Hepatocyte (in vitro differentiated cells): Measurements from ENCODE around the gene UQCC5. TPM values are rescaled to one million over a fixed set of nuclear protein-coding genes. Genes with fewer than 3 reads are reported as not detected.

Source experiments
- DNase-seq: peaks from one replicate; pipeline ENCODE4 v3.0.0-alpha.2; 2016; ENCODE audit warnings: low spot score
- H2AFZ ChIP-seq: fragments of 200-600 bp; sonication (generic); 2 replicates; pipeline ENCODE4 v1.6.0; 2016; ENCODE audit warnings: antibody characterized with exemption, mild to moderate bottlenecking
- H3K27ac ChIP-seq: fragments of 200-600 bp; sonication (generic); 2 replicates; pipeline ENCODE4 v1.5.1; 2016; ENCODE audit warnings: mild to moderate bottlenecking
- H3K27me3 ChIP-seq: fragments of 200-600 bp; sonication (generic); 2 replicates; pipeline ENCODE4 v1.6.1; 2016
- H3K36me3 ChIP-seq: fragments of 200-600 bp; sonication (generic); replicated peaks from 2 replicates; pipeline ENCODE4 v1.5.1; 2016; ENCODE audit warnings: low read depth; ENCODE audit not compliant: insufficient read depth
- H3K4me1 ChIP-seq: fragments of 200-600 bp; sonication (generic); 2 replicates; pipeline ENCODE4 v1.5.1; 2016; ENCODE audit warnings: mild to moderate bottlenecking, moderate library complexity; ENCODE audit not compliant: insufficient read depth
- H3K4me2 ChIP-seq: fragments of 200-600 bp; sonication (generic); 2 replicates; pipeline ENCODE4 v1.6.0; 2016
- H3K4me3 ChIP-seq: fragments of 200-600 bp; sonication (generic); 2 replicates; pipeline ENCODE4 v1.5.1; 2016; ENCODE audit warnings: mild to moderate bottlenecking
- H3K79me2 ChIP-seq: fragments of 200-600 bp; sonication (generic); 2 replicates; pipeline ENCODE4 v1.6.0; 2017; ENCODE audit warnings: mild to moderate bottlenecking
- H3K9me2 ChIP-seq: fragments of 200-600 bp; sonication (generic); replicated peaks from 2 replicates; pipeline ENCODE4 v1.6.0; 2017; ENCODE audit warnings: mild to moderate bottlenecking; ENCODE audit not compliant: insufficient read depth
- H3K9me3 ChIP-seq: fragments of 200-600 bp; sonication (generic); 2 replicates; pipeline ENCODE4 v1.5.1; 2016; ENCODE audit warnings: low read depth, mild to moderate bottlenecking
- H4K20me1 ChIP-seq: fragments of 200-600 bp; sonication (generic); 2 replicates; pipeline ENCODE4 v1.6.0; 2016; ENCODE audit warnings: mild to moderate bottlenecking; ENCODE audit not compliant: insufficient read depth, poor library complexity, severe bottlenecking
- CTCF ChIP-seq: fragments of 200-600 bp; sonication (generic); IDR thresholded peaks from 2 replicates; pipeline ENCODE4 v1.5.1; 2016; ENCODE audit warnings: antibody characterized with exemption, mild to moderate bottlenecking; ENCODE audit not compliant: poor library complexity
- EZH2 ChIP-seq: fragments of 200-600 bp; sonication (generic); IDR thresholded peaks from 2 replicates; pipeline ENCODE4 v1.6.1; 2016; ENCODE audit warnings: antibody characterized with exemption, mild to moderate bottlenecking, borderline replicate concordance
- EZH2phosphoT487 ChIP-seq: fragments of 200-600 bp; sonication (generic); IDR thresholded peaks from one replicate; pipeline ENCODE4 v1.6.1; 2018; ENCODE audit warnings: antibody characterized with exemption, mild to moderate bottlenecking, low read depth, moderate library complexity; ENCODE audit not compliant: unreplicated experiment, severe bottlenecking
- WGBS: methylation state at CpG from one replicate; pipeline ENCODE4 v1.1.6; 2016; ENCODE audit warnings: low lambda C conversion rate; ENCODE audit errors: missing lambda C conversion rate; 5-methylcytosine and 5-hydroxymethylcytosine counted together
- polyA plus RNA-seq: library from polyadenylated mRNA; unstranded; fragments of >200 nt; fragmentation: Nextera tagmentation; extraction: Ambion mirVana; gene quantifications from 2 replicates; pipeline ENCODE4 v1.2.1, GENCODE V29; 2016
- total RNA-seq: library from RNA; depleted of rRNA; stranded (reverse); fragments of >200 nt; gene quantifications from 2 replicates; pipeline ENCODE4 v1.2.3, GENCODE V29; 2014

UQCC5 gene
- total and polyA plus RNA-seq, 2 experiments from 2014 or later, result 0.83 to 51.7 TPM

- Histone ChIP-seq H3K4me3 (no peak overlapping the region), H3K9me2 (no peaks in the 10 kb centered on the region), H3K27me3 (no peaks in the 10 kb centered on the region), H3K9me3 (no peaks in the 10 kb centered on the region), H3K4me2 (no peak overlapping the region), H3K79me2 (no peaks in the 10 kb centered on the region), H2AFZ (no peak overlapping the region), H3K36me3 (no peaks in the 10 kb centered on the region), H3K27ac (no peak overlapping the region), H3K4me1 (peaks cover 9% of the 10 kb centered on the region), H4K20me1 (no peaks in the 10 kb centered on the region)
- 84% methylated on average over 7 of the region's 7 CpGs for WGBS
- TF ChIP-seq EZH2 (no peak), EZH2phosphoT487 (no peak), CTCF (no peak)
- no peak for DNase-seq
Observed at GRCh38 chr3:52511509-52511908, 24.9 kb upstream of the UQCC5 start.

GRCh38 chr3:52512105-52512504 lies 24.3 kb upstream of the UQCC5 start:
- H3K9me3 ChIP-seq, result no peaks in the 10 kb centered on the region
- TF ChIP-seq EZH2phosphoT487 (no peak), CTCF (no peak), EZH2 (no peak)
- no peak overlapping the region for H3K4me3 ChIP-seq
- H3K27me3 ChIP-seq, result no peaks in the 10 kb centered on the region
- H4K20me1 ChIP-seq, result no peaks in the 10 kb centered on the region
- H3K79me2 ChIP-seq, result no peaks in the 10 kb centered on the region
- no peak for DNase-seq
- no peak overlapping the region for H2AFZ ChIP-seq
- H3K36me3 ChIP-seq, result no peaks in the 10 kb centered on the region
- no peak overlapping the region for H3K4me2 ChIP-seq
- no peak overlapping the region for H3K27ac ChIP-seq
- 69% methylated on average over 8 of the region's 8 CpGs for WGBS
- H3K4me1 ChIP-seq, result peaks cover 4% of the 10 kb centered on the region
- H3K9me2 ChIP-seq, result no peaks in the 10 kb centered on the region

DNA sequence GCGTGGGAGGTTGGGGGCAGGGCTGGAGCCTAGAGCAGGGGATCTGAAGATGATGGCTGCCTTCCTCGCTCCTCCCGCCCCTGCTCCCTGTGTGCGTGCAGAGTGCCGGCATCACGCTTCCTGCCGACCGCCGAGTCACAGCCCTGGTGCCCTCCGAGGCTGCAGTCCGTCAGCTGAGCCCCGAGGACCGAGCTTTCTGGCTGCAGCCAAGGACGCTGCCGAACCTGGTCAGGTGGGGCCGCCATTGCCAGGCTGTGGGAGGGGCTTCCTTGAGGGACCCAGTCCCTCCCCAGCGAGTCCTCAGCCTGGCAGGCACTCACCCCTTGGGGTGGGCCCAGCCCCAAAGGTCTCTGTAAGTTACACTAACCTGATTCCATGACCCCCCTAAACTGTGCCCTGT lies 23.7 kb upstream of the UQCC5 start:
- Histone ChIP-seq H3K27me3 (no peaks in the 10 kb centered on the region), H3K4me1 (peaks cover under 1% of the 10 kb centered on the region), H3K4me3 (no peak overlapping the region), H2AFZ (no peak overlapping the region), H3K9me3 (no peaks in the 10 kb centered on the region), H3K9me2 (no peaks in the 10 kb centered on the region), H3K27ac (no peak overlapping the region), H4K20me1 (no peaks in the 10 kb centered on the region), H3K79me2 (no peaks in the 10 kb centered on the region), H3K4me2 (no peak overlapping the region), H3K36me3 (no peaks in the 10 kb centered on the region)
- TF ChIP-seq CTCF, result no peak
- no peak for TF ChIP-seq EZH2phosphoT487
- TF ChIP-seq EZH2, result no peak
- DNase-seq, result no peak
- WGBS, result 76% methylated on average over 17 of the region's 17 CpGs

DNA sequence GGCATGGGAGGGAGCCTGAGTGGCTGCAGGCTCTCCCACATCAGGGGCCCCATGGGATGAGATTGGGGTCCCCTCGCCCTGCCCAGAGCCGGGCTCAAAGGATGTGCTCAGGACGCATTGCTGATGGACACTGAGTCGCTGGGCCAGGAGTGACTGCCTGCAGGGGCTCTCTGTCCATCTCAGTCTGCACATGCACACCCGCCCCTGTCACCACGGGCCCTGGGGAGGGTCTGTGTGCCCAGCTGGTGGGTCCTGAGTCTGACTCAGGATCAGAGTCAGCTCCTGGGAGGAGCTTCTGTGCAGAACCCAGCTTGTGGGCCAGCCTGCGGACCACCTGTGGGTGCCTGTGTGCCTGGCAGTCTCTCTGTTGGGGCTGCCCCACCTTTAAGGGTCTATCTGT lies 23.1 kb upstream of the UQCC5 start:
- Histone ChIP-seq H3K9me2 (no peaks in the 10 kb centered on the region), H3K27me3 (no peaks in the 10 kb centered on the region), H2AFZ (no peak overlapping the region), H3K4me2 (no peak overlapping the region), H3K79me2 (no peaks in the 10 kb centered on the region), H3K27ac (no peak overlapping the region), H3K9me3 (no peaks in the 10 kb centered on the region), H4K20me1 (no peaks in the 10 kb centered on the region), H3K4me3 (no peak overlapping the region), H3K4me1 (no peaks in the 10 kb centered on the region), H3K36me3 (no peaks in the 10 kb centered on the region)
- DNase-seq, result no peak
- WGBS, result 91% methylated on average over 7 of the region's 7 CpGs
- TF ChIP-seq EZH2 (no peak), EZH2phosphoT487 (no peak), CTCF (no peak)
